ENCODE data around the gene PATJ.

The PATJ gene

DNA sequence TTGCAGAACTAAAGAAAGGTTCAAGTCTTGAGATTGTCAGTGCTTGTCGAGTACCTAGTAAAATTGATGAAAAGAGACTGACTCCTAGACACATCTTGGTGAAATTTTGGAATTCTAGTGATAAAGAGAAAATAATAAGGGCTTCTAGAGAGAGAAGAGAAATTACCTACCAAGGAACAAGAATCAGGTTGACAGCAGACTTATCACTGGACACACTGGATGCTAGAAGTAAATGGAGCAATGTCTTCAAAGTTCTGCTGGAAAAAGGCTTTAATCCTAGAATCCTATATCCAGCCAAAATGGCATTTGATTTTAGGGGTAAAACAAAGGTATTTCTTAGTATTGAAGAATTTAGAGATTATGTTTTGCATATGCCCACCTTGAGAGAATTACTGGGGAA lies 468.7 kb downstream of the PATJ start:
- no peak overlapping the region for H4K8ac ChIP-seq (ENCODE audit: low read depth, low read length)
- no peak overlapping the region for H2BK5ac ChIP-seq (ENCODE audit: low read depth, low read length, poor library complexity)
- H3K4ac ChIP-seq (ENCODE audit: low read depth, low read length), result no peak overlapping the region
- H3K27ac ChIP-seq (ENCODE audit: low read depth, low read length), result no peak overlapping the region
- no peak overlapping the region for H3K18ac ChIP-seq (ENCODE audit: low read length)
- no peak overlapping the region for H4K12ac ChIP-seq (ENCODE audit: low read depth, low read length)
- WGBS (ENCODE audit: extremely low coverage, insufficient coverage, insufficient read length), result no CpG with 5 or more reads among the region's 1 CpG
- H3K23ac ChIP-seq (ENCODE audit: low read length), result no peak overlapping the region
- H2AFZ ChIP-seq (ENCODE audit: insufficient read depth, low read length, poor library complexity), result no peak overlapping the region
- no peak overlapping the region for H2AK5ac ChIP-seq (ENCODE audit: low read length)
- no peaks in the 10 kb centered on the region for H3K79me1 ChIP-seq (ENCODE audit: low read length)
- H3K9me3 ChIP-seq (ENCODE audit: insufficient read depth, low read depth, low read length), result peaks cover 6% of the 10 kb centered on the region
- no peak overlapping the region for H2BK120ac ChIP-seq (ENCODE audit: insufficient read depth, low read length, poor library complexity)
- H2BK12ac ChIP-seq (ENCODE audit: low read length), result no peak overlapping the region
- no peak overlapping the region for H3K14ac ChIP-seq (ENCODE audit: low read length)
- H4K91ac ChIP-seq (ENCODE audit: low read depth, low read length), result no peak overlapping the region
- no peaks in the 10 kb centered on the region for H3K4me1 ChIP-seq (ENCODE audit: control insufficient read depth in 1 of 2, insufficient read depth in 2 of 2, low read length in 2 of 2)
- no peak overlapping the region for H3K4me2 ChIP-seq (ENCODE audit: low read length)
- H3K4me3 ChIP-seq (ENCODE audit: low read depth, low read length), result no peak overlapping the region
- H3K27me3 ChIP-seq (ENCODE audit: insufficient read depth, low read length), result no peaks in the 10 kb centered on the region
- peaks cover 15 to 21% of the 10 kb centered on the region in 2 experiments for H3K36me3 ChIP-seq (ENCODE audit: control insufficient read depth in 1 of 2, insufficient read depth in 2 of 2, low read length in 2 of 2)
- H3K9ac ChIP-seq (ENCODE audit: low read length), result no peak overlapping the region
- H3K79me2 ChIP-seq (ENCODE audit: control insufficient read depth, insufficient read depth, low read length, poor library complexity), result no peaks in the 10 kb centered on the region
- no peak for DNase-seq

DNA sequence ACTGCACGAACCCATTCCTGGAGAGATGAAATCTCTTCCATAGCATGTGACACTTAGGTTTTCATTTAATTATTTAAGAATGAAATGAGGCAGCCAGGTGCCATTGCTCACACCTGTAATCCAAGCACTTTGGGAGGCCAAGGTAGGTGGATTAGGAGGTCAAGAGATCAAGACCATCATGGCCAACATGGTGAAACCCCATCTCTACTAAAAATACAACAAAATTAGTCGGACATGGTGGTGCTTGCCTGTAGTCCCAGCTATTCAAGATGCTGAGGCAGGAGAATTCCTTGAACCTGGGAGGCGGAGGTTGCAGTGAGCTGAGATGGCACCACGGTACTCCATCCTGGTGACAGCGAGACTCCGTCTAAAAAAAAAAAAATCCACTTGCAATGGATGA lies 470.1 kb downstream of the PATJ start:
- H3K27ac ChIP-seq (ENCODE audit: low read depth, low read length), result no peak overlapping the region
- H3K9me3 ChIP-seq (ENCODE audit: insufficient read depth, low read depth, low read length), result peaks cover 6% of the 10 kb centered on the region
- no peak overlapping the region for H3K4ac ChIP-seq (ENCODE audit: low read depth, low read length)
- no peak overlapping the region for H2BK120ac ChIP-seq (ENCODE audit: insufficient read depth, low read length, poor library complexity)
- no peak overlapping the region for H3K14ac ChIP-seq (ENCODE audit: low read length)
- H3K18ac ChIP-seq (ENCODE audit: low read length), result no peak overlapping the region
- no peaks in the 10 kb centered on the region for H3K79me2 ChIP-seq (ENCODE audit: control insufficient read depth, insufficient read depth, low read length, poor library complexity)
- no peak overlapping the region for H4K91ac ChIP-seq (ENCODE audit: low read depth, low read length)
- no peak overlapping the region for H4K8ac ChIP-seq (ENCODE audit: low read depth, low read length)
- H3K27me3 ChIP-seq (ENCODE audit: insufficient read depth, low read length), result no peaks in the 10 kb centered on the region
- H3K79me1 ChIP-seq (ENCODE audit: low read length), result no peaks in the 10 kb centered on the region
- H3K36me3 ChIP-seq (ENCODE audit: control insufficient read depth in 1 of 2, insufficient read depth in 2 of 2, low read length in 2 of 2), result peaks cover 15 to 21% of the 10 kb centered on the region in 2 experiments
- H3K9ac ChIP-seq (ENCODE audit: low read length), result no peak overlapping the region
- H3K4me3 ChIP-seq (ENCODE audit: low read depth, low read length), result no peak overlapping the region
- no peak overlapping the region for H2BK12ac ChIP-seq (ENCODE audit: low read length)
- H4K12ac ChIP-seq (ENCODE audit: low read depth, low read length), result no peak overlapping the region
- no peak overlapping the region for H3K4me2 ChIP-seq (ENCODE audit: low read length)
- no peak for DNase-seq
- no peak overlapping the region for H3K23ac ChIP-seq (ENCODE audit: low read length)
- H2BK5ac ChIP-seq (ENCODE audit: low read depth, low read length, poor library complexity), result no peak overlapping the region
- H2AK5ac ChIP-seq (ENCODE audit: low read length), result no peak overlapping the region
- WGBS (ENCODE audit: extremely low coverage, insufficient coverage, insufficient read length), result no CpG with 5 or more reads among the region's 6 CpGs
- H2AFZ ChIP-seq (ENCODE audit: insufficient read depth, low read length, poor library complexity), result no peak overlapping the region
- no peaks in the 10 kb centered on the region for H3K4me1 ChIP-seq (ENCODE audit: control insufficient read depth in 1 of 2, insufficient read depth in 2 of 2, low read length in 2 of 2)

DNA sequence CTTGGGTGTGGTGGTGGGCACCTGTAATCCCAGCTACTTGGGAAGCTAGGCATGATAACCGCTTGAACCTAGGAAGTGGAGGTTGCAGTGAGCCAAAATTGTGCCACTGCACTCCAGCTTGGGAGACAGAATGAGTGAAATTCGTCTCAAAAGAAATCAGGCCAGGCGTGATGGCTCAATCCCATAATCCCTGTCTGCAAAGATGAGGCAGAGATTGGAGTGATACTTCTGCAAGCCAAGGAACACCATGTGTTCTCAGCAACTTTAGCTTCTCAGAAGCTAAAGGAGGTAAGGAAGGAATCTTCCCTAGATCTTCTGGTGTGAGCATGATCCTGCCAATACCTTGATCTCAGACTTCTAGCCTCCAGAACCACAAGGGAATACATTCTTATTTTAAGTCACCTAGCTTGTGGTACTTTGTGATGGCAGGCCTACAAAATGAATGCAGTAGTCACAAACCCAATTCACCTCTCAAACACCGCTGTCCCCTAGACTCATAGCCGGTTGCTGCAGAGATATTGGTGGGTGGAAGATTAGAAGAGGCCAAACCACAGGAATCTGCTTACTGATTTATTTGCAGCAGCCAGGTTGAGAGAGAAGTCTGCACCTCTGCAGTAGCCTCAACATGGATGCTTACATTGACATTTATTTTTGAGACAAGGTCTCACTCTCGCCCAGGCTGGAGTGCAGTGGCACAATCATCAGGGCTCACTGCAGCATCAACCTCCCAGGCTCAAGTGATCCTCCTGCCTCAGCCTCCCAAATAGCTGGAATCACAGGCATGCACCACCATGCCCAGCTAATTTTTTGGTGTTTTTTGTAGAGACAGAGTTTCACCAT lies 471.0 kb downstream of the PATJ start:
- H3K79me1 ChIP-seq (ENCODE audit: low read length), result no peaks in the 10 kb centered on the region
- no peak overlapping the region for H3K27ac ChIP-seq (ENCODE audit: low read depth, low read length)
- H3K4ac ChIP-seq (ENCODE audit: low read depth, low read length), result no peak overlapping the region

DNA sequence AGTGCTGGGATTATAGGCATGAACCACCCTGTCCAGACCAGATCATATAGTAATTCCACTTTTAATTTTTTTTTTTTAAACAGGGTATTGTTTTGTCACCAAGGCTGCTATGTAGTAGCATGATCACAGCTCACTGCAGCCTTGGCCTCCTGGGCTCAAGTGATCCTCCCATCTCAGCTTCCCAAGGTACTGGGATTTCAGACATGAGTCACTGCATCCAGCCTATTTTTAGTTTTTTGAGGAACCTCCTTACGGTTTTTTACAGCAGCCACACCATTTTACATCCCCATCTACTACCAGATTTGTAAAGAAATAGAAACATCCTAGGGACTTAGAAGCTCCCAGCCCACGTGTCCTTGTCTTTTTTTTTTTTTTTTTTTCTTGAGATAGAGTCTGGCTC lies 476.3 kb downstream of the PATJ start:
- H3K9me3 ChIP-seq (ENCODE audit: insufficient read depth, low read depth, low read length), result peaks cover 1% of the 10 kb centered on the region
- H3K36me3 ChIP-seq (ENCODE audit: control insufficient read depth in 1 of 2, insufficient read depth in 2 of 2, low read length in 2 of 2), result peaks cover 0 to 6% of the 10 kb centered on the region in 2 experiments
- H3K79me2 ChIP-seq (ENCODE audit: control insufficient read depth, insufficient read depth, low read length, poor library complexity), result no peaks in the 10 kb centered on the region
- no peak overlapping the region for H2AFZ ChIP-seq (ENCODE audit: insufficient read depth, low read length, poor library complexity)
- H3K18ac ChIP-seq (ENCODE audit: low read length), result no peak overlapping the region
- H2BK5ac ChIP-seq (ENCODE audit: low read depth, low read length, poor library complexity), result no peak overlapping the region
- no peak overlapping the region for H3K4me2 ChIP-seq (ENCODE audit: low read length)
- H4K91ac ChIP-seq (ENCODE audit: low read depth, low read length), result no peak overlapping the region
- H3K23ac ChIP-seq (ENCODE audit: low read length), result no peak overlapping the region
- DNase-seq, result no peak
- H4K8ac ChIP-seq (ENCODE audit: low read depth, low read length), result no peak overlapping the region
- H3K79me1 ChIP-seq (ENCODE audit: low read length), result no peaks in the 10 kb centered on the region
- no peak overlapping the region for H2BK120ac ChIP-seq (ENCODE audit: insufficient read depth, low read length, poor library complexity)
- no peak overlapping the region for H3K27ac ChIP-seq (ENCODE audit: low read depth, low read length)
- no peak overlapping the region for H2AK5ac ChIP-seq (ENCODE audit: low read length)
- no peak overlapping the region for H3K9ac ChIP-seq (ENCODE audit: low read length)
- no peak overlapping the region for H3K4ac ChIP-seq (ENCODE audit: low read depth, low read length)
- H3K27me3 ChIP-seq (ENCODE audit: insufficient read depth, low read length), result no peaks in the 10 kb centered on the region
- no peak overlapping the region for H3K14ac ChIP-seq (ENCODE audit: low read length)
- H4K12ac ChIP-seq (ENCODE audit: low read depth, low read length), result no peak overlapping the region
- no peak overlapping the region for H3K4me3 ChIP-seq (ENCODE audit: low read depth, low read length)
- no peak overlapping the region for H2BK12ac ChIP-seq (ENCODE audit: low read length)
- H3K4me1 ChIP-seq (ENCODE audit: control insufficient read depth in 1 of 2, insufficient read depth in 2 of 2, low read length in 2 of 2), result no peaks in the 10 kb centered on the region
- no CpG with 5 or more reads among the region's 2 CpGs for WGBS (ENCODE audit: extremely low coverage, insufficient coverage, insufficient read length)

More for the DNA sequence above, 471.0 kb downstream of the PATJ start:
- H3K79me2 ChIP-seq (ENCODE audit: control insufficient read depth, insufficient read depth, low read length, poor library complexity), result no peaks in the 10 kb centered on the region
- no peak overlapping the region for H4K91ac ChIP-seq (ENCODE audit: low read depth, low read length)
- H2AFZ ChIP-seq (ENCODE audit: insufficient read depth, low read length, poor library complexity), result no peak overlapping the region
- H4K8ac ChIP-seq (ENCODE audit: low read depth, low read length), result no peak overlapping the region
- H2BK5ac ChIP-seq (ENCODE audit: low read depth, low read length, poor library complexity), result no peak overlapping the region
- H2AK5ac ChIP-seq (ENCODE audit: low read length), result no peak overlapping the region
- H3K36me3 ChIP-seq (ENCODE audit: control insufficient read depth in 1 of 2, insufficient read depth in 2 of 2, low read length in 2 of 2), result peaks cover 7 to 13% of the 10 kb centered on the region in 2 experiments
- H3K18ac ChIP-seq (ENCODE audit: low read length), result no peak overlapping the region
- peaks cover 4% of the 10 kb centered on the region for H3K9me3 ChIP-seq (ENCODE audit: insufficient read depth, low read depth, low read length)
- no peak for DNase-seq
- no peak overlapping the region for H3K9ac ChIP-seq (ENCODE audit: low read length)
- H4K12ac ChIP-seq (ENCODE audit: low read depth, low read length), result no peak overlapping the region
- H3K4me2 ChIP-seq (ENCODE audit: low read length), result no peak overlapping the region
- H3K14ac ChIP-seq (ENCODE audit: low read length), result no peak overlapping the region
- H3K4me3 ChIP-seq (ENCODE audit: low read depth, low read length), result no peak overlapping the region
- no peak overlapping the region for H3K23ac ChIP-seq (ENCODE audit: low read length)
- no peaks in the 10 kb centered on the region for H3K4me1 ChIP-seq (ENCODE audit: control insufficient read depth in 1 of 2, insufficient read depth in 2 of 2, low read length in 2 of 2)
- H3K27me3 ChIP-seq (ENCODE audit: insufficient read depth, low read length), result no peaks in the 10 kb centered on the region
- WGBS (ENCODE audit: extremely low coverage, insufficient coverage, insufficient read length), result no CpG with 5 or more reads among the region's 6 CpGs
- no peak overlapping the region for H2BK12ac ChIP-seq (ENCODE audit: low read length)
- no peak overlapping the region for H2BK120ac ChIP-seq (ENCODE audit: insufficient read depth, low read length, poor library complexity)

All from trophoblast cell (in vitro differentiated cells and primary cell).